Uterus (tissue), 4 donors: Measurements from ENCODE around the gene SHQ1. TPM values are rescaled to one million over a fixed set of nuclear protein-coding genes. Genes with fewer than 3 reads are reported as not detected.

ENCODE experiments used
- DNase-seq, 2 donors: peaks; one replicate each; pipeline ENCODE4 v3.0.0-alpha.2; 2019 to 2020
- H3K27ac ChIP-seq, 2 donors: fragments of 200-600 bp; sonication (generic); 1 replicate in 1 of 2; 2 replicates in 1 of 2; pipeline ENCODE4 v1.5.1; 2016 to 2018
- H3K27me3 ChIP-seq, 2 donors: fragments of 200-600 bp; sonication (generic); one replicate each; pipeline ENCODE4 v1.5.1; 2018 to 2019; ENCODE audit warnings: control low read depth in 1 of 2
- H3K36me3 ChIP-seq, 2 donors: fragments of 200-600 bp; sonication (generic); one replicate each; pipeline ENCODE4 v1.5.1; 2019; ENCODE audit warnings: control low read depth in 1 of 2
- H3K4me1 ChIP-seq, 2 donors: fragments of 200-600 bp; sonication (generic); one replicate each; pipeline ENCODE4 v1.5.1; 2018 to 2019; ENCODE audit warnings: control low read depth in 1 of 2
- H3K4me3 ChIP-seq, 2 donors: fragments of 200-600 bp; sonication (generic); 1 replicate in 1 of 2; 2 replicates in 1 of 2; pipeline ENCODE4 v1.5.1; 2018 to 2019; ENCODE audit warnings: mild to moderate bottlenecking in 1 of 2
- H3K9me3 ChIP-seq, 2 donors: fragments of 200-600 bp; sonication (generic); one replicate each; pipeline ENCODE4 v1.5.1; 2019; ENCODE audit warnings: control low read depth in 1 of 2
- CTCF ChIP-seq, 4 experiments: fragments of 200-600 bp in 2 of 4; fragments of 450-650 bp in 2 of 4; sonication (generic) in 2 of 4; IDR thresholded peaks; one replicate each; pipeline ENCODE4 v1.5.1; 2016 to 2019; ENCODE audit warnings: antibody characterized with exemption in 4 of 4, mild to moderate bottlenecking in 2 of 4, moderate library complexity in 1 of 4
- POLR2A ChIP-seq, 2 donors: fragments of 450-650 bp; IDR thresholded peaks; one replicate each; pipeline ENCODE4 v1.6.1; 2016; ENCODE audit warnings: antibody characterized with exemption in 2 of 2, mild to moderate bottlenecking in 1 of 2, moderate library complexity in 1 of 2
- intact Hi-C: fragments of 100-400 bp; cut with DNase I; formaldehyde crosslinking; loops from one replicate; pipeline ENCODE4 v1.15.1; 2023; ENCODE audit warnings: low total_unique reads
- total RNA-seq, 4 donors: library from RNA; depleted of rRNA in 3 of 4; stranded (reverse); fragments of >200 nt in 3 of 4; gene quantifications; one replicate each; pipeline versions ENCODE4 v1.1.0 to v1.2.4, GENCODE V29; 2014 to 2023
- donor health status: DM: yes; HTN: yes; CAD: no.

Gene SHQ1
- total RNA-seq, 4 donors from 2014 or later: 8.2 to 30.9 (median 19.2) TPM

DNA sequence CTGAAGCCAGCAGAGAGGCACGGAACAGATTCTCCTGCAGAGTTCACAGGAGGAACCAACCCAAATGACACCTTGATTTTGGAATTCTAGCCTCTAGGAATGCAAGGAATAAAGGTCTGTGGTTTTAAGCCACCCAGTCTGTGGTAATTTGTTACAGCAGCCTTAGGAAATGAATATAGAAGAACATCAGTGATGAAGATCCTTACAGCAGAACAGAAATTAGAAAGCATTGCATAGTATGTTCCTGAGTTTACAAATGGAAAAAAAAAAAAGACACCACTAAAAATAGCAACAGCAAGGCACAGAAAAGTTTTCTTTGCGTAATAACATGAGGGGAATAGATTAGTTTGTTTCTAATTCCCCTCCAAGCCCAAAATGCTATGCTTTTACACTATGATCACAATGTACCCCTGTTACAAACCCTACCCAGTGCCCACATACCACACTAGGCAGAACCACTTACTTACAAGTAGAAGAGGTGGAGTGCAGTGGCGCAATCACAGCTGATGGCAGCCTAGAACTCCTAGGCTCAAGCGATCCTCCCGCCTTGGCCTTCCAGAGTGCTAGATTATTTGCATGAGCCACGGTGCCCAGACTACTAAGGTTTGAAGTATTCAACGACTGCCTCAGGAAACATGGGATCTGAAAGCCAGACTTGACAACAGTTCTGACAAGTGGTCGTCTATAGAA is 84.3 kb downstream of the SHQ1 start:
- no peaks in the 10 kb centered on the region for H3K27me3 ChIP-seq
- H3K9me3 ChIP-seq: no peaks in the 10 kb centered on the region
- H3K4me3 ChIP-seq: no peak overlapping the region
- no peaks in the 10 kb centered on the region for H3K36me3 ChIP-seq
- TF ChIP-seq POLR2A (IDR thresholded peaks at IDR 0.05) (no peak), CTCF (IDR thresholded peaks at IDR 0.05) (no peak)
- H3K4me1 ChIP-seq: no peaks in the 10 kb centered on the region
- no peak overlapping the region for H3K27ac ChIP-seq
- intact Hi-C loops: no loop called here
- DNase-seq: no peak

- no peak for DNase-seq
- TF ChIP-seq POLR2A (IDR thresholded peaks at IDR 0.05) (no peak), CTCF (IDR thresholded peaks at IDR 0.05) (no peak)
- H3K4me1 ChIP-seq: no peaks in the 10 kb centered on the region
- no peak overlapping the region for H3K27ac ChIP-seq
- no peaks in the 10 kb centered on the region for H3K36me3 ChIP-seq
- intact Hi-C loops: no loop called here
- no peaks in the 10 kb centered on the region for H3K27me3 ChIP-seq
- no peak overlapping the region for H3K4me3 ChIP-seq
- no peaks in the 10 kb centered on the region for H3K9me3 ChIP-seq
These were observed 86.8 kb downstream of the SHQ1 start for GRCh38 chr3:72761410-72761809.

DNA sequence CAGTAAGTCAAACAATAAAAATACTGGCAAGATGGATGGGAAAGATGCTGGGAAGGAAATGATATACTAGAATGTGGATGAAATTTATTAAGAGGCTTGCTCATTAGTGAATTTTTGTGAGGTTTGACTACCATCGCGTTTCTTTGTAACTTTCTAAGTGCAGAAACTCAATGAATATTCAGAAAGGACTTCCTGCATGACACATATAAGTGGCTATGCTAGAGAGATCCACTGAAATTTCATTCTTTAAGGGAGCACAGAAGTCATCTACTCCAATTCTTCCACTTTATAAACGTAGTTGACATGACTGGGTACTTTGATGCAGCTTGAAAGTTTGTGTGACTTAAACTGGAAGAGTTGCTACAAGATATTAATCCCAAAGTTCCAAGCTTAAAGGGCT is 88.0 kb downstream of the SHQ1 start:
- no peaks in the 10 kb centered on the region for H3K27me3 ChIP-seq
- intact Hi-C loops: no loop called here
- no peak for DNase-seq
- no peaks in the 10 kb centered on the region for H3K36me3 ChIP-seq
- no peaks in the 10 kb centered on the region for H3K9me3 ChIP-seq
- TF ChIP-seq CTCF (IDR thresholded peaks at IDR 0.05): no peak
- TF ChIP-seq POLR2A (IDR thresholded peaks at IDR 0.05): no peak
- H3K4me3 ChIP-seq: no peak overlapping the region
- H3K4me1 ChIP-seq: no peaks in the 10 kb centered on the region
- H3K27ac ChIP-seq: no peak overlapping the region

GRCh38 chr3:72756900-72757299 is 91.3 kb downstream of the SHQ1 start:
- H3K27ac ChIP-seq: no peak overlapping the region
- H3K4me1 ChIP-seq: no peaks in the 10 kb centered on the region
- no peaks in the 10 kb centered on the region for H3K27me3 ChIP-seq
- intact Hi-C loops: no loop called here
- no peak for TF ChIP-seq CTCF (IDR thresholded peaks at IDR 0.05)
- TF ChIP-seq POLR2A (IDR thresholded peaks at IDR 0.05): no peak
- no peak overlapping the region for H3K4me3 ChIP-seq
- H3K9me3 ChIP-seq: no peaks in the 10 kb centered on the region
- DNase-seq: no peak
- no peaks in the 10 kb centered on the region for H3K36me3 ChIP-seq

- no peak for TF ChIP-seq CTCF (IDR thresholded peaks at IDR 0.05)
- no peak for TF ChIP-seq POLR2A (IDR thresholded peaks at IDR 0.05)
- H3K4me1 ChIP-seq: no peaks in the 10 kb centered on the region
- no peaks in the 10 kb centered on the region for H3K27me3 ChIP-seq
- no peaks in the 10 kb centered on the region for H3K9me3 ChIP-seq
- DNase-seq: no peak
- H3K36me3 ChIP-seq: no peaks in the 10 kb centered on the region
- H3K27ac ChIP-seq: no peak overlapping the region
- intact Hi-C loops: no loop called here
- no peak overlapping the region for H3K4me3 ChIP-seq
These were observed 93.7 kb downstream of the SHQ1 start for GRCh38 chr3:72754582-72754981.
